Neural progenitor cell (in vitro differentiated cells): ENCODE data around the gene SHOC1. TPM values are rescaled to one million over a fixed set of nuclear protein-coding genes. Genes with fewer than 3 reads are reported as not detected.

ENCODE experiments used
- DNase-seq: peaks from one replicate; pipeline ENCODE4 v3.0.0-alpha.2; 2016; ENCODE audit warnings: low spot score
- H2AFZ ChIP-seq: fragments of 200-600 bp; sonication (generic); replicated peaks from 2 replicates; pipeline ENCODE4 v1.6.1; 2016; ENCODE audit warnings: antibody characterized with exemption
- H3F3A ChIP-seq: fragments of 200-600 bp; sonication (generic); 2 replicates; pipeline ENCODE4 v1.6.1; 2016; ENCODE audit warnings: antibody characterized with exemption, low read depth
- H3K27ac ChIP-seq: fragments of 200-600 bp; sonication (generic); 2 replicates; pipeline ENCODE4 v1.5.1; 2016; ENCODE audit warnings: mild to moderate bottlenecking
- H3K27me3 ChIP-seq: fragments of 200-600 bp; sonication (generic); 2 replicates; pipeline ENCODE4 v1.6.1; 2016; ENCODE audit warnings: mild to moderate bottlenecking, moderate library complexity
- H3K36me3 ChIP-seq: fragments of 200-600 bp; sonication (generic); 2 replicates; pipeline ENCODE4 v1.5.1; 2016
- H3K4me1 ChIP-seq: fragments of 200-600 bp; sonication (generic); 2 replicates; pipeline ENCODE4 v1.6.1; 2016; ENCODE audit warnings: mixed run types
- H3K4me2 ChIP-seq: fragments of 200-600 bp; sonication (generic); 2 replicates; pipeline ENCODE4 v1.6.1; 2016
- H3K4me3 ChIP-seq: fragments of 200-600 bp; sonication (generic); 2 replicates; pipeline ENCODE4 v1.5.1; 2016
- H3K79me2 ChIP-seq: fragments of 200-600 bp; sonication (generic); 2 replicates; pipeline ENCODE4 v1.6.1; 2016; ENCODE audit warnings: low read depth
- H3K9ac ChIP-seq: fragments of 200-600 bp; sonication (generic); 2 replicates; pipeline ENCODE4 v1.6.1; 2016
- H3K9me3 ChIP-seq: fragments of 200-600 bp; sonication (generic); 2 replicates; pipeline ENCODE4 v1.5.1; 2016; ENCODE audit warnings: low read depth
- H4K20me1 ChIP-seq: fragments of 200-600 bp; sonication (generic); 2 replicates; pipeline ENCODE4 v1.6.1; 2016; ENCODE audit warnings: low read depth
- H3K27ac Mint-ChIP-seq: 3 replicates; pipeline ENCODE4 v1.8.0; 2021; ENCODE audit warnings: mixed read lengths
- H3K27me3 Mint-ChIP-seq: 2 replicates; pipeline ENCODE4 v1.8.0; 2022; ENCODE audit warnings: low read depth, mild to moderate bottlenecking, inconsistent platforms, moderate library complexity, mixed read lengths; ENCODE audit not compliant: insufficient read depth
- H3K36me3 Mint-ChIP-seq: 3 replicates; pipeline ENCODE4 v1.8.0; 2021; ENCODE audit warnings: mixed read lengths
- H3K4me1 Mint-ChIP-seq: 3 replicates; pipeline ENCODE4 v1.8.0; 2021; ENCODE audit warnings: mixed read lengths
- H3K4me3 Mint-ChIP-seq: 3 replicates; pipeline ENCODE4 v1.8.0; 2021; ENCODE audit warnings: mild to moderate bottlenecking, moderate library complexity, mixed read lengths
- H3K9me3 Mint-ChIP-seq: 3 replicates; pipeline ENCODE4 v1.8.0; 2020; ENCODE audit warnings: mixed read lengths
- CTCF ChIP-seq: fragments of 200-600 bp; sonication (generic); IDR thresholded peaks from 2 replicates; pipeline ENCODE4 v1.5.1; 2017; ENCODE audit warnings: antibody characterized with exemption, mild to moderate bottlenecking
- EZH2 ChIP-seq: fragments of 200-600 bp; sonication (generic); IDR thresholded peaks from 2 replicates; pipeline ENCODE4 v1.6.1; 2017; ENCODE audit warnings: antibody characterized with exemption, mild to moderate bottlenecking, moderate library complexity
- EZH2phosphoT487 ChIP-seq: fragments of 200-600 bp; sonication (generic); IDR thresholded peaks from 2 replicates; pipeline ENCODE4 v1.6.1; 2017; ENCODE audit warnings: antibody characterized with exemption
- total RNA-seq: library from RNA; depleted of rRNA; stranded (reverse); fragments of >200 nt; gene quantifications from 2 replicates; pipeline ENCODE4 v1.2.3, GENCODE V29; 2015; ENCODE audit warnings: low replicate concordance

The SHOC1 gene
- total RNA-seq, 1 donor from 2014 or later, result not detected

DNA sequence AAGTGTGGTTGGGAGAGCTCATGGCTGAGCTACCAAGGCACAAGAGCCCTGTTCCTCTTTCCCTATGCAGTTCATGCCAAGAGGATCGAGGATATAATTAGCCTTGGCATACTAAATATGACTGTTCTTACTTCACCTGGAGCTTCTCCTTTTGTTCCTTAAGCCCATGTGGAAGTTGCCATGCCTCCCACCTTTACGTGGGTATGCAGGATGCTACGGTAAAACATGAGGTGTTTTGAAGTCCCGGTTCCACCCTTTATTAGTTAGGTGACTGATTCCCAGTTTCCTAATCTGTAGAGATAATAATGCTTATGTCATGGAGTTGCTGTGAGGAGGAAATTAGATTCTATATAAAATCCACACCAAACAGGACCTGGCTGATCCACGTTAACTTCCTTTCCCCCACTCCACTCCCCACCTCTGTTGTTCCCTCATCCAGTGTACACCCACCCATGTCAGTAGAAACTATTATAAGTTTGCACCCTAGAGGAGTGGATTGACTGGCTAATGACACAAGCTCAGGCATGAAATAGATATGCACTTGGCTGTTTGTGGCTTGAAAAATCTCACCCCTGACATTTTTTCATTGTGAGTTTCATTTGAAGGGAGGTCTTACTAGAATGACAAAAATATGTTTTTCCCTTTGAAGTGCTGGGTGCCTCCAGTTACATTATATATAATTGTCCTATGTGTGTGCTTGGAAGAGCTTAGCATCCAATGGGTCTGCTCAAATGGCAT, 36.8 kb upstream of the SHOC1 start:
- no peaks in the 10 kb centered on the region for H4K20me1 ChIP-seq
- TF ChIP-seq EZH2, result no peak
- TF ChIP-seq EZH2phosphoT487, result no peak
- no peak for TF ChIP-seq CTCF
- H3K27me3 ChIP-seq, result no peaks in the 10 kb centered on the region

GRCh38 chr9:111828193-111828592, 33.5 kb upstream of the SHOC1 start:
- Histone ChIP-seq H3F3A (no peaks in the 10 kb centered on the region), H3K27me3 (no peaks in the 10 kb centered on the region), H3K36me3 (no peaks in the 10 kb centered on the region), H3K4me1 (no peaks in the 10 kb centered on the region), H3K79me2 (no peaks in the 10 kb centered on the region), H3K9ac (no peak overlapping the region), H3K27ac (no peak overlapping the region), H3K4me3 (no peak overlapping the region), H3K9me3 (no peaks in the 10 kb centered on the region), H2AFZ (no peak overlapping the region), H4K20me1 (no peaks in the 10 kb centered on the region), H3K4me2 (no peak overlapping the region)
- H3K4me1 Mint-ChIP-seq, result no peaks in the 10 kb centered on the region
- TF ChIP-seq CTCF, result no peak
- no peak for TF ChIP-seq EZH2phosphoT487
- no peak for TF ChIP-seq EZH2
- no peaks in the 10 kb centered on the region for H3K9me3 Mint-ChIP-seq
- no peak overlapping the region for H3K4me3 Mint-ChIP-seq
- H3K36me3 Mint-ChIP-seq, result no peaks in the 10 kb centered on the region
- H3K27ac Mint-ChIP-seq, result no peak overlapping the region
- no peaks in the 10 kb centered on the region for H3K27me3 Mint-ChIP-seq
- DNase-seq, result no peak

More for the DNA sequence above, 36.8 kb upstream of the SHOC1 start:
- Histone ChIP-seq H3K9ac (no peak overlapping the region), H3K4me3 (no peak overlapping the region), H3K9me3 (no peaks in the 10 kb centered on the region), H3F3A (no peaks in the 10 kb centered on the region), H3K27ac (no peak overlapping the region), H3K4me1 (no peaks in the 10 kb centered on the region), H3K4me2 (no peak overlapping the region), H3K36me3 (no peaks in the 10 kb centered on the region), H2AFZ (no peak overlapping the region), H3K79me2 (no peaks in the 10 kb centered on the region)
- Mint-ChIP-seq H3K4me3 (no peak overlapping the region), H3K9me3 (no peaks in the 10 kb centered on the region), H3K27ac (no peak overlapping the region), H3K4me1 (no peaks in the 10 kb centered on the region), H3K27me3 (no peaks in the 10 kb centered on the region), H3K36me3 (no peaks in the 10 kb centered on the region)
- no peak for DNase-seq

DNA sequence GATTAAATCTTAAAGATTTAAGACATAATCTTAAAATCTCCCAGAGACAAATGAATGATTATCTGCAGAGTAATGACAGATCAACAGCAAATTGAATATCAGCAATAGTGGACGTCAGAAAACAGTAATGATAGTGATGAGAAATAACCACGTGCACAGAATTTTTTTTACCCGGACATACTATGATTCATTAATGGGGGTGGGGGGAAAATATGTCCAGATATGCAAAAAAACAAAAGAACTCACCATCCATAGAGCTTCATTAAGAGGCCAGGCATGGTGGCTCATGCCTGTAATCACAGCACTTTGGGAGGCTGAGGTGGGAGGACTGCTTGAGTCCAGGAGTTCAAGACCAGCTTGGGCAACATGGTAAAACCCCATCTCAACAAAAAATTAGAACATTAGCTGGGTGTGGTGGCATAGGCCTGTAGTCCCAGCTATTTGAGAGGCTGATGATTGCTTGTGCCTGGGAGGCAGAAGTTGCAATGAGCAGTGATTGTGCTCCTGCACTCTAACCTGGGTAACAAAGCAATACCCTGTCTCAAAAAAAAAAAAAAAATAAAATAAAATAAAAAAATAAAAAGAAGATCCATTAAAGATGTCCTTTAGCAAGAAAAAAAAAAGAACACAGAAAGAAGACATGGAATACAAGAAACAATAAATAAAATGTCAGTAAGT, 30.9 kb upstream of the SHOC1 start:
- no peaks in the 10 kb centered on the region for H3K4me1 Mint-ChIP-seq

More for the DNA sequence above, 30.9 kb upstream of the SHOC1 start:
- no peaks in the 10 kb centered on the region for H3K9me3 Mint-ChIP-seq
- no peaks in the 10 kb centered on the region for H3K79me2 ChIP-seq
- H3K27ac Mint-ChIP-seq, result no peak overlapping the region
- no peaks in the 10 kb centered on the region for H3K27me3 ChIP-seq
- no peak overlapping the region for H2AFZ ChIP-seq
- no peak overlapping the region for H3K27ac ChIP-seq
- H3K4me3 Mint-ChIP-seq, result no peak overlapping the region
- H3K36me3 ChIP-seq, result no peaks in the 10 kb centered on the region
- TF ChIP-seq CTCF (no peak), EZH2phosphoT487 (no peak), EZH2 (no peak)
- no peak overlapping the region for H3K4me2 ChIP-seq
- peaks cover 3% of the 10 kb centered on the region for H3K27me3 Mint-ChIP-seq
- H3K36me3 Mint-ChIP-seq, result no peaks in the 10 kb centered on the region
- no peaks in the 10 kb centered on the region for H3K9me3 ChIP-seq
- no peaks in the 10 kb centered on the region for H3F3A ChIP-seq
- no peak for DNase-seq
- H3K4me1 ChIP-seq, result no peaks in the 10 kb centered on the region
- H4K20me1 ChIP-seq, result no peaks in the 10 kb centered on the region
- H3K9ac ChIP-seq, result no peak overlapping the region
- H3K4me3 ChIP-seq, result no peak overlapping the region
